GM23248 (cell line): Measurements from ENCODE around the gene C4A.
"Not testable (repeated sequence)": the region's sequence is repeated elsewhere in the genome, so short reads cannot be mapped to it uniquely, and the experiment has no call there.

Experiments used
- EZH2 ChIP-seq: fragments of 200-600 bp; sonication (generic); IDR thresholded peaks from 2 replicates; pipeline ENCODE4 v1.6.1; 2018; ENCODE audit warnings: antibody characterized with exemption, mild to moderate bottlenecking; ENCODE audit not compliant: insufficient read depth, poor library complexity, severe bottlenecking
- EZH2phosphoT487 ChIP-seq: fragments of 200-600 bp; sonication (generic); IDR thresholded peaks from 2 replicates; pipeline ENCODE4 v1.6.1; 2018; ENCODE audit warnings: antibody characterized with exemption, moderate library complexity, mild to moderate bottlenecking, low read depth; ENCODE audit not compliant: insufficient read depth

GRCh38 chr6:32008037-32008436, 26.2 kb downstream of the C4A start:
- TF ChIP-seq EZH2phosphoT487, EZH2: not testable (repeated sequence)
